ENCODE data around the gene WDR5.

- TF ChIP-seq POLR2A (IDR thresholded peaks at IDR 0.05; ENCODE audit: low read depth, low read length) (no peak), POLR2AphosphoS5 (IDR thresholded peaks at IDR 0.05; ENCODE audit: low read depth, low read length) (no peak), TAF1 (IDR thresholded peaks at IDR 0.05; ENCODE audit: low read depth, low read length) (no peak), PAX5 (IDR thresholded peaks at IDR 0.05; ENCODE audit: insufficient read depth, low read length, severe bottlenecking) (no peak)
Observed at GRCh38 chr9:134165357-134166315, 29.8 kb downstream of the WDR5 start.

Data from GM12891 (cell line).